NB4 (cell line): ENCODE results near the gene SLC22A17.

Experiments used
- CTCF ChIP-seq: IDR thresholded peaks from one replicate; pipeline ENCODE4 v1.5.1; 2012; ENCODE audit warnings: low read depth, low read length
- POLR2A ChIP-seq: IDR thresholded peaks from 2 replicates; pipeline ENCODE4 v1.6.1; 2011; ENCODE audit warnings: mild to moderate bottlenecking; ENCODE audit not compliant: insufficient read length; ENCODE audit errors: extremely low read depth

- TF ChIP-seq POLR2A (no peak), CTCF (no peak)
Observed at GRCh38 chr14:23324455-23324846, 28.2 kb downstream of the SLC22A17 start.
